Kidney (tissue), 14 donors: ENCODE data around the gene SNX8. TPM values are rescaled to one million over a fixed set of nuclear protein-coding genes. Genes with fewer than 3 reads are reported as not detected.

Experiments
- DNase-seq, 5 donors: peaks; one replicate each; pipeline ENCODE4 v3.0.0-alpha.2; 2013 to 2020
- FAIRE-seq: peaks from 2 replicates; lab custom pipeline; 2012; peaks lifted over from hg19 to GRCh38; lab: Jason Lieb, UNC
- H3K27ac ChIP-seq, 2 donors: one replicate each; pipeline ENCODE4 v1.7.0; 2013; ENCODE audit warnings: low read depth in 2 of 2, low read length in 2 of 2, inconsistent platforms in 1 of 2
- H3K27me3 ChIP-seq: one replicate; pipeline ENCODE4 v1.7.1; 2013; ENCODE audit warnings: low read length, inconsistent platforms; ENCODE audit not compliant: control insufficient read depth, insufficient read depth
- H3K36me3 ChIP-seq, 3 donors: one replicate each; pipeline versions ENCODE4 v1.7.0 to v1.7.1; 2013; ENCODE audit warnings: low read length in 3 of 3, control low read depth in 1 of 3, inconsistent platforms in 1 of 3; ENCODE audit not compliant: insufficient read depth in 3 of 3, control insufficient read depth in 2 of 3
- H3K4me1 ChIP-seq, 3 donors: one replicate each; pipeline versions ENCODE4 v1.7.0 to v1.7.1; 2013; ENCODE audit warnings: low read length in 3 of 3, inconsistent platforms in 1 of 3, low read depth in 1 of 3; ENCODE audit not compliant: control insufficient read depth in 2 of 3, insufficient read depth in 2 of 3
- H3K4me3 ChIP-seq, 3 donors: one replicate each; pipeline versions ENCODE4 v1.7.0 to v1.8.1; 2013; ENCODE audit warnings: low read length in 3 of 3, control low read depth in 1 of 3, inconsistent platforms in 1 of 3
- H3K9ac ChIP-seq, 3 donors: one replicate each; pipeline versions ENCODE4 v1.7.0 to v1.7.1; 2013; ENCODE audit warnings: low read length in 3 of 3, control low read depth in 1 of 3, inconsistent platforms in 1 of 3
- H3K9me3 ChIP-seq, 3 donors: one replicate each; pipeline versions ENCODE4 v1.7.0 to v1.7.1; 2013; ENCODE audit warnings: low read length in 3 of 3, control low read depth in 1 of 3, inconsistent platforms in 1 of 3; ENCODE audit not compliant: control insufficient read depth in 2 of 3, insufficient read depth in 1 of 3
- intact Hi-C: fragments of 100-400 bp; cut with DNase I; formaldehyde crosslinking; loops from one replicate; pipeline ENCODE4 v1.11.1; 2022
- polyA plus RNA-seq: library from polyadenylated mRNA; stranded (reverse); fragments of 350-450 nt; fragmentation: Illumina TruSeq; extraction: RNeasy Lipid Tissue Mini Kit (QIAGEN cat#74804); gene quantifications from one replicate; pipeline ENCODE4 v1.2.3, GENCODE V29; 2014; ENCODE audit warnings: low read depth, low replicate concordance; ENCODE audit not compliant: insufficient read depth
- total RNA-seq: library from RNA; stranded (reverse); fragmentation: NEBNext Ultra II Directional; extraction: Animal tissue kit (Norgen Biotek cat#: 25700); gene quantifications from one replicate; pipeline ENCODE4 v1.2.1, GENCODE V29; 2021
- TF ChIP-seq, protein P1 (sequence below): IDR thresholded peaks from 3 replicates; pipeline ENCODE4 v1.5.1; 2012; ENCODE audit warnings: mild to moderate bottlenecking, moderate library complexity, borderline replicate concordance; ENCODE audit not compliant: insufficient read depth; ENCODE audit errors: extremely low read depth
- donor health status: control.
- donor health status: control.
- donor health status: control.
- donor health status: control.
- donor health status: control.
- donor health status: DM: yes; HTN: yes; CAD: no.
- donor health status: Normal renal cell carcinoma (clear cell type).

The SNX8 gene
- total and polyA plus RNA-seq, 2 donors from 2014 or later = 28.7 to 38.6 TPM

DNA sequence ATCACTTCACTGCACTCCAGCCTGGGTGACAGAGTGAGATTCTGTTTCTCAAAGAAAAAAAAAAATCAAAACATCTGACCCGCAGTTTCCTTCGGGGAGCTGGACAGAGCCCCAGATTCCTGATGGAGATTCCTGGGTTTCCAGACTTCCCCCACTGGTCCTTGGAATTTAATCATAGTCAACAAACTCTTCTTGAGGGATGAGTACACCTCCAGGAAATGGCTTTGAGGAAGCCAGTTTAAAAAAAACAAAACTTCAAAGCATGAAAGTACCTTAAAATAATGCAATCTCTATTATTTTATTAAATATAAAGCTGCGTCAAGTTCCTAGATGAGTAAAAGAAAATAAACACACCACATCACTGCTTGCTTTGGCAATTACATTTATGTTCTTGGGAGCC lies 80.3 kb downstream of the SNX8 start:
- intact Hi-C loops = no loop called here
- FAIRE-seq (no peak), DNase-seq (no peak)
- H3K27ac ChIP-seq = no peak overlapping the region
- H3K4me3 ChIP-seq = no peak overlapping the region
- H3K9me3 ChIP-seq = no peaks in the 10 kb centered on the region
- H3K4me1 ChIP-seq = peaks cover 0 to 6% (median 0%) of the 10 kb centered on the region in 3 donors
- peaks cover 6 to 27% (median 10%) of the 10 kb centered on the region in 3 donors for H3K36me3 ChIP-seq
- TF ChIP-seq, protein P1, sequence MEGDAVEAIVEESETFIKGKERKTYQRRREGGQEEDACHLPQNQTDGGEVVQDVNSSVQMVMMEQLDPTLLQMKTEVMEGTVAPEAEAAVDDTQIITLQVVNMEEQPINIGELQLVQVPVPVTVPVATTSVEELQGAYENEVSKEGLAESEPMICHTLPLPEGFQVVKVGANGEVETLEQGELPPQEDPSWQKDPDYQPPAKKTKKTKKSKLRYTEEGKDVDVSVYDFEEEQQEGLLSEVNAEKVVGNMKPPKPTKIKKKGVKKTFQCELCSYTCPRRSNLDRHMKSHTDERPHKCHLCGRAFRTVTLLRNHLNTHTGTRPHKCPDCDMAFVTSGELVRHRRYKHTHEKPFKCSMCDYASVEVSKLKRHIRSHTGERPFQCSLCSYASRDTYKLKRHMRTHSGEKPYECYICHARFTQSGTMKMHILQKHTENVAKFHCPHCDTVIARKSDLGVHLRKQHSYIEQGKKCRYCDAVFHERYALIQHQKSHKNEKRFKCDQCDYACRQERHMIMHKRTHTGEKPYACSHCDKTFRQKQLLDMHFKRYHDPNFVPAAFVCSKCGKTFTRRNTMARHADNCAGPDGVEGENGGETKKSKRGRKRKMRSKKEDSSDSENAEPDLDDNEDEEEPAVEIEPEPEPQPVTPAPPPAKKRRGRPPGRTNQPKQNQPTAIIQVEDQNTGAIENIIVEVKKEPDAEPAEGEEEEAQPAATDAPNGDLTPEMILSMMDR = no peak
- H3K9ac ChIP-seq = no peak overlapping the region
- H3K27me3 ChIP-seq = no peaks in the 10 kb centered on the region

DNA sequence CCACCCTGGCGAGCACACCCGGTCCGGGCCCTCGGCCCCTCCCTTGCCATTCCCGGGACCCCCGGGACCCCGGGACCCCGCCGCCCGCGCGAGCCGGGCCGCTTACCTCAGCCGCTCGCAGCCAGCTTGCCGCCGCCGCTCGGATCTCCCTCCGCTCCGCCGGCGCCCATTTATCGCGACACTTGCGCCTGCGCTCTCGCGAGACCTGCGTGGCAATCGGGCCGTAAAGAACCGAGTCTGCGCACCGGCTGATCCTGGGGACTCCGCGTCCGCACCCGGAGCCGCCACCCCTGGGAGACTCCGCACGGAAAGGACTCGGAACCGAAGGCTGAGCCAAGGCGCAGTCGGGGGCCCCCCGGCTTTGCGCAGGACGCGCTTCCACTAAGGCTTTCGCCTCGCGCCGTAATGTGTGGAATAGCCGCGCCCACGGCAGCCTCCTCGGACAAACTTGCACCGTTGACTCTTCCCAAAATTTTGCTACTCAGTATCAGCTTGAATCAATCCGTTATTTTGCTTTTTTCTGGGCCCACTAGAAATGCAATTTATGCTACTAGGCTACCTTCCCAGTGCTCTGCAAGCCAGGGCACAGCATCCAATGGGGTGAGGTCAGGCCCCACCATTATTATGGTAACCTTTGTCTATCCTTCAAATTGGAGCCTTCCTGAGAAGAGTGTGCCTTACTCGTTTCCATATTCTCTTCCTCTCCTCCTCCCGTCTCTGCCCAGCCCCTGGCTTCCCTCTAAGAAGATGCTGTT lies 81.3 kb downstream of the SNX8 start, which contains the start of gene MAD1L1:
MAD1L1 (minus strand) TSS at position 180 of the 755 bp plus-strand sequence. CDS start 2,812 bp downstream, outside the sequence.
- TF ChIP-seq, protein P1 = no peak
- intact Hi-C loops = no loop called here
- Histone ChIP-seq H3K9me3 (no peaks in the 10 kb centered on the region), H3K9ac (peak within 1 kb of the TSS; percentile 11 to 80 (median 54)), H3K4me3 (peak within 1 kb of the TSS; percentile 69 to 89 (median 70)), H3K27ac (no peak within 1 kb of the TSS), H3K36me3 (peaks cover 6 to 21% (median 7%) of the 10 kb centered on the region in 3 donors), H3K4me1 (peaks cover 0 to 6% (median 0%) of the 10 kb centered on the region in 3 donors), H3K27me3 (no peaks in the 10 kb centered on the region)
- DNase-seq = peak; percentile 90 to 96 (median 95)
- no peak for FAIRE-seq

DNA sequence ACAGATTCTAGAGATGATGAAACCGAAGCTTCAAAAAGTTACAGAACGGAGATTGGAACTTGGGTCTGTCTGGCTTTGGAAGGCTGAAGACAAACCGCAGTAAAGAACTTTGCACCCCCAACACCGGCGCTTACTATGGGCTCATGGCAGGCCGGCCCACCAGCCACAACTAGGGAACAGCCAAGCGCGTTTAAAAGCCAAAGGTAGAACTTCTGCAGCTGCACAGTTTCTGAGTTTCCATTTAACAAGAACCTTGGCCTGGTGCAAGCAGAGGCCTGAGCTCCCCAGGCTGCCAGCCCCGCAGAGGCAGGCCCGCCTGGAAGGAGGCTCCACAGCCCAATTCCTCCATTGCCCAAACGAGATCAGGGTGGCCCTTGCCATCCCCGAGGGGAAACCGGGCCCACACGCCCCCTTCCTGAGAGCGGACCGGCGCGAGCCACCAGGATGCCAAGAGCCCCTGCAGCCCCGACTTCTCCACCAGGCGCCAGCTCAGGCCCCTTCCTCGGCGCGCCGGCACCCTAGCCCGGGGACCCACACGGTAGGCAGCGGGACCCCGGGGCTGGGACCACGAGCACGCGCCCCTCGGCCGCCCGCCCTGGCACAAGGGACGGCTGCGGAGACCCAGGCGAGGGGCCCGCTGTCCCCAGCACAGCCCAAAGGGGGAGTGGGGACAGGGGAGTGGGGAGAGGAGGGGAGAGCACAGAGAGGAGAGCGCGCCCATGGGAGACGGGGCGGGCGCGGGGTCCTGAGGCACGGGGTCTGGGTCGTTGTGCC lies 82.1 kb downstream of the SNX8 start:
- peak overlapping the region; percentile 57 to 89 (median 70) for H3K4me3 ChIP-seq
- no peaks in the 10 kb centered on the region for H3K9me3 ChIP-seq
- peak overlapping the region; percentile 11 to 80 (median 23) for H3K9ac ChIP-seq
- H3K27ac ChIP-seq = no peak overlapping the region
- H3K4me1 ChIP-seq = peaks cover 0 to 6% (median 0%) of the 10 kb centered on the region in 3 donors
- TF ChIP-seq, protein P1 = no peak
- intact Hi-C loops = no loop called here
- H3K36me3 ChIP-seq = peaks cover 4 to 15% (median 9%) of the 10 kb centered on the region in 3 donors
- no peak for FAIRE-seq
- peak in 4 of 5 donors; percentile 29 to 78 (median 52) for DNase-seq
- H3K27me3 ChIP-seq = no peaks in the 10 kb centered on the region
